ENCODE data around the gene VPS37C.

VPS37C gene

DNA sequence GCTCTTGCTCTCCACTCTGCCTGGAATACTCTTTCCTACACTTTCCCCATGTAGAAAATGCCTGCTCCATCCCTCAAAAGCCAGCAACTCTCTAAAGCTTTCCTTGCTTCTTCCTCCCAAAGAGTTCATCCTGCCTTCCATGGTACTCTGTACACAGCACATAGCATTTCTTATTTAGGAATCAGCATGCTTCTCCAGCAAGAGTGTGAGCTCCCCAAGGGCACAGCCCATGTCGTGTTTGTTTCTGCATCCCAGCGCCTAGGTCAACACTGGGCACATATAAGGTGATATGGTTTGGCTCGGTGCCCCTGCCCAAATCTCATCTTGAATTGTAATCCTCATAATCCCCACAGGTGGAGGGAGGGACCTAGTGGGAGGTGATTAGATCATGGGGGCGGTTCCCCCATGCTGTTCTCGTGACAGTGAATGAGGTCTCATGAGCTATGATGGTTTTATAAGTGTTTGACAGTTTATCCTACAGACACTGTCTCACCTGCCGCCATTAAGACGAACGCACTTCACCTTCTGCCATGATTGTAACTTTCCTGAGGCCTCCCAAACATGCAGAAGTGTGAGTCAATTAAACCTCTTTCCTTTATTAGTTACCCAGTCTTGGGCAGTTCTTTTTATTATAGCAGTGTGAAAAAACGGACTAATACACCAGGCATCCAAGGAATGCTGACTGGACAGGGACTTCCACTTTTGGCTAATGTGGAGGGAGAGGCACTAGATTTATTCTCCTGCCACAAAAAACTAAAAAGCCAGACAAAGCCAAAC is 8.2 kb downstream of the VPS37C start:
- peak; percentile 89 for DNase-seq

DNA sequence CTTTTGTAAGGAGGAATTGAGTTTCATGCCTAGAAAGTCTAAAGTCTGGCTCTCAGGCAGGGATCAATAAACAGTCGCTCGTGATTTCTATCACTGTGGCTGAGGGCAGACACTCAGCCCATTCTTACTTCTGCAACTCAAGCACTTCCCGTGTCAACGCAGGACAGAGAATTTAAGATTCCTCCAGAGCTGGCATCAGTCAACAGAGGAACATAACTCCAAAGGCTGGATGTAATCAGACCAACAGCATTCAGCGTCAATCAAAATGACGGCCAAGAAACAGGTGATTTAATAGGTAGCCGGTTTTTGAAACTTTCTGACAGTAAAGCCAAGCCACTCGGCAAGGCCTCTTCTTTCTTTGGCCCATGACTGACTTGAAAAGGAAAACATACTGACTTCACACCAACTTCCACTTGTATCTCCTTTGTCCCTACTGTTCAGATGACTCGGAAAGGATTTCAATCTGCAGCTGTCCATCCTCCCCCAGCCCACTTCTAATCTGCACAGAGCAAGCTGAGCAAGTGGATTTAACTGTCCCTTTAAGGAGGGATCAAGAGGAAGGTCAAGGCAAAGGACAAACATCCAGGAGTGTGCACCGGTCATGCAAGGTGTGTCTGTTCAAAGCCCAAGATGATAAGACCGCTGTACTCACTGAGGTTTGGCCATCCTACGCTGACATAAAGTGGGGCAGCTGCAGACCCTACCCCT is 9.5 kb downstream of the VPS37C start:
- DNase-seq: no peak

DNA sequence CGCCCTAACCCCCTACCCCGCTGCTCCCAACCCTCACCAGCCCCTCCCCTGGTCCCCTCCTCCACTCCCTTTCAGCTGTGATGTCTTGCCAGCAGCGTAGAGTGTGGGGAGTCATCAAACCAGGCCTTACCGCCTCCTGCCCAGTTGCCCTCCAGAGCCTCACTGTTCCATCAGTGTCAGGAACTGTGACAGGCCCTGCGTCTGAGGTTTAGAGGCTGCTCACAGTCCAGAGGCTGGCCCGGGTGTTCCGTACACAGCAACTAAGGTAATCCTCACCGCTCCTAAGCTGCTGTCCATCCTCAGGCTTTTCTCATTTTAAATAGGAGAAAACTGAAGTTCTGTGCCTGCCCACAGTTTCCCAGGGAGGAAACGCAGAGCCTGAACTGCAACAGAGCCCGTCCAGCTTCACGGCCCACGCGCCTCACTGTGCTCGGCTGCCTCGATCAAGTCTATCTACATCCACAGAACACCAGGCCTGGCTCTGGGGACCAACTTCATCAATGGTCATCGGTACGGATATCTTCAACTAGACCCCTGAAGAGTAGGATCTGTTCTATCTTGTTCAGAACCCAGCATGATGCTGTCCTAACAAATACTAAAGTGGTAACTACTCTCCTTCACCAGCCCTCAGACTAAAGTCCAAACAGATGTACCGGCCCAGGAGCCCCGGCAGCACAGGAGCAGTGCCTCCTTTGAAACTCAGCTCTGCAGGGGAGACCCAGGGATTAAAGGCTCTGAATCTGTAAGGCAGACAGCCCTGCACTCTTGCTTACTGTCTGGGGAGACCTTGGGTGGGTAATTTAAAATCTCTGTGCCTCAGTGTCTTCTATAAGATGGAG is 10.3 kb downstream of the VPS37C start:
- DNase-seq: no peak

DNA sequence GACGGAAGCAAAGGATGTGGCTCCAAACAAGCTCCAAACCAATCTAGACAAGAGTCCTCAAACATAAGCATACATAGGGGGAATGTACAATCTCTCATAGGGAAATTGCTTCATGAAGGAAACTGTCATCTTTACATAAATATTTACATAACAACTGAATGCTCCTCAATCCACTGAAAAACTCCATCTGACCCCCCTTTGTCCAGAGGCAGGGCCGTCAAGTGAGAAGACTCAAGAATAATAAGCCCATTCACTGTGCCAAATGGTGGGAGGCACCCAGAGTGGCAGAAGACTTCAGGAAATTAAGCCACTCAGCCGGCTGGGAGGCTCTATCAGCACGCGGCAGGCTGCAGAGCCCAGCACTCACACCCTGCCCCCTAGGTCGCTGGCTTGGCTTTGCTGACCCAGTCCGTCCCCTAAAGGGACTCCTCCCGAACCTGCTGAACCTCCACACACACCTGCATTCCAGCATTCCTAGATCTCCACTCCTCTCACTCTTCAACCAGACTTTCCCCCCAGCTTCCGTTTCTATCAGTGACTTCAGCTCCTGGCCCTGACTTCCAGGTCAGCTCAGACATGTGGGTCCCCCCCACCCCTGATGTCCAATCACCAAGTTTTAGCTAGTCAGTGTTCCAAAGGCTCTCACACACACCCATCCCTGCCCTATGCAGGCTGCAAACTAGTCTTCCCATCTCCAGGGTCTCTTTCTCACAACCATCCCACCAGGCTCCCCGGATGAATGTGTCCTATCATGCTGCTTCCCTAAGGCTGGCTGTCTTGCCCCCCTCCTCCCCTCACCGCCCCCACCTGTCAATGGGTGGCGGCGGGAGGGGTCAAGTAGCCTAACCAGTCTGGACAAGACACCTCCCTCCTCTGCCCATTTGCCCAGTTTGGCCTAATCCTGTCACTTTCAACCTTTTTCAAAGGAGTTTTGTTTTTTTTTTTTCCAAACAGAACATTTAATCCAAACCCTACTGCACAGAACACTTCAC is 11.3 kb downstream of the VPS37C start:
- no peak for DNase-seq

DNA sequence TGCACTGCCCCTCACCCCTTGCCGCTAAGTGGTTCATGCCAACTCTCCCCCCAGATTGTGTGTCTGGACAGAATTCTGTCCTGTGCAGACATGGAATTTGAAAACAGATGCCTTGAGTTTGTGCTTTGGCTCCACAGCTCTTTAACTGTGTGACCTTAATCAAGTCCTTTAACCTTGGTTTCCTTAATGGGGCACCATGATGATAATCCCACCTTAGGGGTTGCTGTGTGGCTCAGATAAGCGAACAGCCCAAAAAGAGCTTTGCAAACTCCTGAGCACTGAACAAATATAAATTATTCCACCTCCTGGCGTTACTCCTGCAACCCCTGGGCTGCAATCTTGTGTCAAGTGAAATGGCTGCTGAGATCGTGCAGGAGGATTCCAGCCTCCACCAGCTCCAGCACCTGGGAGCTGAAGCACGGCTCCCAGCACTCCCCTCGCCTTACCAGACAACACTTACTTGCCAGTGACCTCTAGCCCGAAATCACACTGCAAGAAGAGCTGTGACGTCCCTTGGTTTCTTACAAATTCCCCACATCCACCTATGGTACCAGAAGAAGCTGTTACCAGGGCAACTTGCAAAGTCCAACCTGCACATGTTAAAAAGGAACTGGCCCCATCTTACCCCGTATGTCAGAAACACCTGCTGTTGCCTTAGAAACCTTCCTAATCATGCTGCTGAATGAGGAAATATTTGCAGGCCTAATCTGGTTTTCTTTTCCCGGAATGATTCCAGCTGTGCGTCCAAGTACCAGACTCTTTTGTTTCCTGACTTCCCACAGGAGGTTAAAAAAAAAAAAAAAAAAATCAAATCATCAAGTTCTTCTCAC is 13.2 kb downstream of the VPS37C start:
- DNase-seq: no peak

DNA sequence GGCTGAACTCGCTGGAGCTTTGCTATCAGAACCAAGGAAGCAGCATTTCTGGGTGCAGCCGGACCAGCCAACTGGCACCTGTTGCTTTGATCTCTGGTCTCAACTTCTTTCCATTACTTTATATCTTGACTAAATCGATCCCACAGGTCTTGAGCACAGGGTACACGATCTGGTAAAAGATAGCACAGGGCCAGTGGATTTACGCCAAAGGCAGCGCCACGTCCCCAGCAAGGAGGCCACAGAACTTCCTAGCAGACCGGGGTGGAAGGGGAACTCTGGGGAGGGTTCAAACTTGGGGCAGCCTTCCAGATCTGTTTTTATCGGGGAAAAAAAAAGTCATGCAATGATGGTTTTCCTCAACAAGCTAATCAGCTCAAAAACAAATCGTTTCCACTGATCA is 14.0 kb downstream of the VPS37C start:
- DNase-seq: no peak

DNA sequence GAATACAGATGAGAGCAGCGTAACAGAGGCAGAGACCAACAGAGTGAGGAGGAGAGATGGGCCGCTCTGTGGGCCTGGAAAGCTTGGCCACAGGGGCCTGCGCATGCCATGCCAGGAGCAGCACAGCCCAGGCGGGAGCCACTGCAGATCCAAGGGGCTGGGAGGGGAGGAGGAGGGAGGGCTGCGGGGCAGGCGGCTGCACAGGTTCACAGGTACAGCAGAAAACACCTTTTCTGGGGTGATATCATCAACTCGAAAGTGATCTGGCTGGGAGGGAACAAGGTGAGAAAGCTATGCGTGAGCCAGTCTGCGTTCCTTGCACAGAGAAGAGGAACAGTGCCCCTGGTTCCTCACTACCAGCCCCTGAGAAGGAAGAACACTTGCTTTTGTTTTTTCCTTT is 14.8 kb downstream of the VPS37C start:
- DNase-seq: no peak

DNA sequence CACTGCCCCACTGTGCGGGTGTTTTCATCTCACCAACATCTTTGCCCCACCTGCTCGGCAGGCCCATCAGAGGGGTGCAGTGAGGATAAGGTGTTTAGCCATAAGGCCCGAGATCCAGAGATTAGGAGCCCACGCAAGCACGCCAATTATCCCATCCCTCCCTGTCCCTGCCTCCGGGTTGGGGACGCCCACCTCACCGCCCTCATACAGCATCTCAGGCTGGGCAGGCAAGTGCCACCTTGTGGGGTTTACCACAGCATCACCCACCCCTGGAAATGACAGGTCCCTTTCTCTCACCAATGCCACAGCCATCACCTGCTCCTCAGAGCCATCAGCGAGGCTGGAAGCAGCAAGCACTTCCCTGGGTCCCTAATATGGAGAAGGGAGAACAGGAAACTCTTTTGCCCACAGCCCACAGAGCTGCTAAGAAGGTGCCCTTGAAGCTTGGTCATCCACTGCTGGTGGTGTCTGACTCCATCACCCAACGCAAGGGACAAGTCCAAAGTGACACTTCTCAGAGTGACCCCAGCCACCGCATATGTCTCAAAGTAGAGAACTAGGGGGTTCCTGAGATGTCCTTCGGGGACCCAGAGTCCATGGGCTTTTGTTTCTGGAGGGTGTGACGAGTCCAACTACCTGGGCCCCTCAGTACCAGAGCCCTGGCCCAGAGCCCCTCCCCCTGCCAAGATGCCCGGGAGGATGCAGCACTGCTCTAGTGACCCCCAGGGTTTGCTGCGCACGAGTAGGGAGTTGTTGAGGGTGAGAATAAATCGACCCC is 15.8 kb downstream of the VPS37C start:
- no peak for DNase-seq

DNA sequence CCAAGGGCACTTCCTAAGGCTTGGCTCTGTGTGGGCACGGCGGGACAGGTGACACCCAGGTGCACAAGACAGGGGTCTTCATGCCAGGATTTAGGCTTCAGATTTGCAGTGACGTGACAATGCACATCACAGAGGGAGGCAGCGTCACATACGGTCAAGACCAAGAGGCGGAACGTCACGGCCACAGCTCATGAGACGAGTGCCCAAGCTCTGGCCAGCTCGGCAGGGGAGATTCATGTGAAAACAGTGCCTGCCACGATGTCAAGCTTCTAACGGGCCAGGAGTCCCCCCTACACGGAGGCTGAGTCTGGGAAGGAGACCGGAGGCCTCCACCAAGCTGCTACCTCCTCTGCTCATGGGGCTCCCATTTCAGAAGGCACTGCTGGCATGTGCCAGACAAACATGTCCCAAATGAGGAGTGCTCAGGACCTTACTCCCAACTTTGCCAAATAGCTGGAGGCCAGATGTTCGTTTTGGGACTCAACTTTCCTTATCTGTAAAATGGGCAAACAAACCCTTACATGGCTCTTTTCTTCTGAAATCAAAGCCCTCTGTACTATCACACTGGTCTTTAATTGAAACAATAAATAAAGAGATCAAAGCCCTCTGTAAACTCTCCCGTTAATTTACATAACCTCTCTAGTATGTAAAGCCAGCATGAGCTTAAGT is 16.6 kb downstream of the VPS37C start:
- DNase-seq: no peak

DNA sequence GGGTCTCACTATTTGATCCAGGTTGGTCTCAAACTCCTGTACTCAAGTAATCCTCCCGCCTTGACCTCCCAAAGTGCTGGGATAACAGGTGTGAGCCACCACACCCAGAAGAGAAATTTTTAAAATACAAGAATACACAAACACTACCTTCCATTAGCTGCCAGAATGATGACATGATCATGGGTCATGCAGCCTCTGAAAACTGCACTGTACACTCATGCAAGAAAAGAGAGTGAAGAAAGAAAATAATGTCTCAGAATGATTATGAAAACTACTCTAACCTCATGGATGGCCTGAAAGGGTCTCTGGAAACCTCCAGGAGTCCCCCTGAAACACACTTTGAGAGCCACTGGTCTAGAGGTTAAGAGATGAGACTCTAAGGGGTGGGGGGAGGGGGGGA is 18.8 kb downstream of the VPS37C start:
- DNase-seq: no peak

DNA sequence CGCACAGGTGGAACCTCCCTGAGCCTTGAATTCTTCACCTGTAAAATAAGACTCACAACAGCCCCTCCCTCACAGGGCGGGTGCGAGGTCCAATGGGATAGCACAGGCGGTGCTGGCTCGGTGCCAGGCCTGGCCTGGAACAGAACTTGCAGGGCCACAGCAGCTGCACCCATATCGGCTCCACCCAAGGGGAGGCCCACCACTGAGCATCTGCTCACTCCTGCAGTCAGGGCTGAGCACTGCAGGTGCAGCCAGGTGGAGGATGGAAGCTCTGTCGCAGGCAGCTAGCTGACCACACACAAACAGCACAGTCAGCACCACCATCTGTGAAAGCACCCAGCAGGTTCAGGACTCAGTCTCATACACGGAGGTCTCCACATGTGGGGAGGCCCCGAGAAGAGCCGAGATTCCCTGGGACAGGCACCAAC is 19.6 kb downstream of the VPS37C start:
- DNase-seq: no peak

DNA sequence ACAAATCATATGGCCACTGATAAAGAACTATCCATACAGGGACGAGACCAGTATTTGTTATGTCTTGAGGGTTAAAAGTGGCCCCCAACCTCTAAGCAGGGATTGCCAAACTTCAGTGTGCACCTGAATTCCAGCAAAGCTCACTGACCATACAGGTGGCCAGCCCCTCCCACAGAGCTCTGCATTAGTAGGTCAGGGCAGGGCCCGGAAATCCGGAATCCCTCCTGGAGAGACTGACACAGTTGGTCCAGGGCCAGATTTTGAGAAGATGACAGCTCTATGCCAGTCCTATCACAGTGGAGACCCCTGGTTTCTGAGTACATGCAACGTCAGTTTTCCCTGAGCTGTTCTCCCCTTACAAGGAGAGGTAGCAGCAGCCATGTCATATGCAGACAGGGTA is 20.8 kb downstream of the VPS37C start:
- DNase-seq: no peak

DNA sequence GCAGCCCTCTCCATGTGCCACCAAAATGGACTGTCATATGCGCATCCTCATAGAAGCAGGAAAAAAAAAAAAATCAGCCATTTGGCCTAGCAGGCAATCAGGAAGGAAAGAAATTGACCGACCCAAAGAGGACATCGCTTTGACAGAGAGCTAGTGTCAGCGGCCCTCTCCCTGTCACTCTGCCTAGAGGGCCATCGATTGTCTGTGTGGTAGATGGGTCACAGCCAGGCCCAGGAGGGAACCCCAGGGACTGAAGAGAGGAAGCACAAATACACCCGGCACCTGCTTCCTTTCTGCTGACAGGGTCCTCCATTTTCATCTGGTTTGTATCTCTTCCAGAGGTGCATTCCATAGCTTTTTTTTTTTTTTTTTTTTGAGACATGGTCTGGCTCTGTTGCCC is 21.8 kb downstream of the VPS37C start:
- DNase-seq: no peak

DNA sequence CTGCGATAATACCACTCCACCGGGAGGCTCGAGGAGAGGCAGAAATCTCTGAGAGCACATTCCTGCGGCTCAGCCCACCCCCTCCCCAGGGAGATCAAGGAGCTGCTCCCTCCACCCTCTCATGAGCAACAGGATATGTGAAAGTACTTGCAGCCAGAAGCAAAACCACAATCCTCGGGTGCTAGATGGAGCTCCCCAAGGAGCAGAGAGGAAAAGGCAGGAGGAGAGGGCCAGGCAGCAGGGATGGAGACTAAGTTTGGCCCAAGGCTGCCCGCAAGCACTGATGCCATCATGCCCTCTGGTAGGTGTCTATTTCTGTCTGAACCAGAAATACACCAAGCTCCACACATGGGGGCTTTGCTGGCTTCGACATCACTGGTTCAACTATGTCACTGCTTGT is 22.3 kb downstream of the VPS37C start:
- peak; percentile 67 for DNase-seq

DNA sequence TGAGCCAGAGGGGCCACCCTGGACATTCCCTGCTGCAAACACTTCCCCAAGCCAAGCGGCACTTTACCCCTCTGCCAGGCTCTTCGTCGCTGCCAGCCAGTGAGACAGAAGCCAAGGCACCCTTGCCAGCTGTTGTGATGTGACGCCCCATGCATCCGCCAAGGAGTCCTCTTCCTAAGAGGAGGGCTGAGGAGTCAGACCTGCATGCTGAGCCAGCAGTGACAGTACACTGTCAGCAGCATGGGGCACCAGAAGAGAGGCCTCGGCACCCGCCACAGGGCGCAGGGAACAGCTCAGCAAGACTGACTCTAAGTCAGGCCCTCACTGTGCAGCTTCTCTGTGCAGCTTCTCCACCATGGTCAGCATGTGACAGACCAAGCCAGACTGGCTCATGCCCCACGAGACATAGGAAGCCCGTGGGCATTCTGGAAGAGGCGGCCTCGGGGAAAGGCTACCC is 26.4 kb downstream of the VPS37C start:
- DNase-seq: no peak

DNA sequence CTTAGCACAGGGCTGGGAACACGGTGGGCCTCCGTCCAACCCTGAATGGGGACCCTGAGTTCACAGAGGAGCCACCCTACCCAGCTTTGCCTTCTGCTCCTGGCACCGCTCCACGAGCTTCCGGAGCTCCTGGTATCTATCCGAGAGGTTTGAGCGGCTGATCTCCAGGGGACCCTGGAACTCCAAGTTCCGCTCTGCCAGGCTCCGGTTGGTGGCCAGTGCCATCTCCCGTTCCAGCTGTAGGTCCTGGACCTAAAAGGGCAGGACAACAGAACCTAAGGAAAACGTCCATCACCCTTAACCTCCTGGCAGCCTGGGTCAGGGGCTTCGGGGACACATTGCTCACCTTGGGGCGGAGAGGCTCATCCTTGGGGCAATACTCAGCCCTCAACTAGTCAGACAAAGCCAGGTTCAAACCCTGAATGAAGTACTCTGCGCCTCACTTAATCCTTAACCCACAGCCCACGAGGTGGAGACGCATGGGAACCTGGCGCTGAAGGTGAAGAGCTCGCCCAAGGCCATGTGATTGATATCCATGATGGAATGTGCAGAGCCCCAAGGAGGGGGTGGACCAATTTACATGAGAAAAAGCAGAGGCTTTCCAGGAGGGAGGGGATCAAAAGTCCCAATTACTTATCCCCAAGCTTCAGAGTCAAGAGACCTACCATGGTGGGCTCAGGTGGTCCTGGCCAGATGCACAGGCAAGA is 27.1 kb downstream of the VPS37C start:
- DNase-seq: no peak

DNA sequence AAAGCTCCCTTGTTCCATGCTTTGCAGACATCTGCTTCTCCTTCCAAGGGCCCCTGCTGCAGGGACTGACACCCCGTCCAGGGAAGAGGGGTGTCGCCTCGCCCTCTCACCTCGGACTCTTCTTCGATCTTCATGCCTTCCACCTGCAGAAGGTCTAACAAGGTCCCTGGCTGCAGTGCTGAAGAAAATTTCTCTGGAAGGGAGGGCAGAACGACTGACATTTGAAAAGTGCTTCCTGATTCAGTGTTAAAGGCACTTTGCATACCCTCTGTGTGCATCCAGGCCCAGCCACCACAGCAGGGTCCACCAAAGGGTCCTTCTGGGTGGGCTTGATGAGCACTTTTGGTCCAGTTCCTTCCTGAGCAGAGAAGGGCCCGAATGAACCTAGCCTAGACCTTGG is 28.1 kb downstream of the VPS37C start:
- DNase-seq: no peak

DNA sequence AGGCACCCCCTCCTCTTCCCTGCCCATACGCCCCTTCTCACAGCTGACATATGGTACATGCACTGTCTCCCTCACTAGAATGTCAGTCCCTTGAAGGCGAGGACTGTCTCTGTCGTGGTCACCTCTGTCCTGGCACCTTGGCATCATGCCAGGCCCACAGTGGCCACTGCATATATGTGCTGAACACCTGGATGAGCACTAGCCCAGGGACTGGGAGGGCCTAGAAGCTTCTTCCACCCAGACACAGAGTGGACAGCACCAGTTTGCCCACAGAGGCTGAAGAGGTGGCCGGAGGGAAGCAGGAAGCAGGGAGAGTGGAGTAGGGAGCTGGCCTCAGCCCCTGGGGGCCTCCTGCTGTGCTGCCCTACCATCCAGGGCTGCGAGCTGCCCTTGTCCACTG is 28.6 kb downstream of the VPS37C start:
- DNase-seq: no peak

DNA sequence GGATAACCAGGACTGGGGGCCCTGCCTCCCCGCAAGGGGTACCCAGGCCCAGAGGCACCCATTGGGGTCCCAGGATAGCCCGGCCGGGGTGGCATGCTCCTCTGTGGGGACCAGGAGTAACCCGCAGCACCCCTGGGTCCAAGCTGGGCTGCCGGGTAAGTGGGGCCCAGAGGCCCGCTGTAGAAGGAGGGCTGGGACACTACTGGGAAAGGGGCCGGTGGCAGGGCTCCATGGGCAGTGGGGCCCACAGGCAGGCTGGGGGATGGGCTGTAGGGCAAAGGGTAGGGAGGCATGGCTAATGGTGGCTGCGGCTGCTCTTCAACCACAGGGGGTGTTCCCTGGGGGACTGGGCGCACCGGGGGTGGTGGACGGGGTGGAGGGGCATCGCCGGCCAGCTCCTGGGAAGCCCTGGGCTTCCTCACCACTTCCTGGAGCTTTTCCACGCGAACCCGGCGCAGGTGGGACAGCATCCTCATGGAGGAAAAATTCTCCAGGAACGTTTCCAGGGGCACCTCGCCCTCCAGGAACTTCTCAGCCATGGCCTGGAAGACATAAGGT is 29.1 kb downstream of the VPS37C start:
- DNase-seq: no peak
